Inflammatory macrophage (primary cell): ENCODE data around the gene LZTR1.

Source experiments
- DNase-seq, 2 donors: peaks; one replicate each; pipeline ENCODE4 v3.0.0-alpha.2; 2020 to 2022

The LZTR1 gene

GRCh38 chr22:20983081-20983771, 1.1 kb downstream of the LZTR1 start:
- DNase-seq = no peak

DNA sequence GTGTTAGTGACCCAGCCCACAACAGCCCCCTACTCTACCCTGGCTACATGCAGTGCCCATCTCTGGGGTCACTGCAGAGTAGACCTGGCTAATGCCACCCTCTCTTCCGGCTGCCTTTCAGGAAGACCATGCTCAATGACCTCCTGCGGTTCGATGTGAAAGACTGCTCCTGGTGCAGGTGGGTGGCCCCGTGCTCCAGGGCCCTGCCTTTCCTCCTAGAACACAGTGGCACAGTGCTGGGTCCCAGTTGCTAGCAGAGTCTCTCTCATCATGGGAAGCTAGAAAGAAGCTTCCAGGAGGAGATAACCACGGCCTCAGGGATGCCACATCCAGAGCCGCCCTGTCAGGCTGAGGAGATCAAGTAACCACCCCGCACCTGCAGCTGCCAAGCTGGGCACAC, 3.6 kb downstream of the LZTR1 start:
- no peak for DNase-seq

DNA sequence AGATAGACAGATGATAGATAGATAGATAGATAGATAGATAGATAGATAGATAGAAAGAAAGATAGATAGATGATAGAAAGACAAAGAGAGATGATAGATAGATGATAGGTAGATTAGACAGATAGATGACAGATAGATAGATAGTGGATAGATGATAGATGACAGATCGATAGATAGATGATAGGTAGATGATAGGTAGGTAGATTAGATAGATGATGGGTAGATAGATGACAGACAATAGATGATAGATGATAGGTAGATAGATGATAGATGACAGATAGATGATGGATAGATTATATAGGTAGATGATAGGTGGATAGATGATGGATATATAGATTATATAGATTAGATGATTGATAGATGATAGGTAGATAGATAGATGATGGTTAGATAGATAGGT, 4.3 kb downstream of the LZTR1 start:
- no peak for DNase-seq

DNA sequence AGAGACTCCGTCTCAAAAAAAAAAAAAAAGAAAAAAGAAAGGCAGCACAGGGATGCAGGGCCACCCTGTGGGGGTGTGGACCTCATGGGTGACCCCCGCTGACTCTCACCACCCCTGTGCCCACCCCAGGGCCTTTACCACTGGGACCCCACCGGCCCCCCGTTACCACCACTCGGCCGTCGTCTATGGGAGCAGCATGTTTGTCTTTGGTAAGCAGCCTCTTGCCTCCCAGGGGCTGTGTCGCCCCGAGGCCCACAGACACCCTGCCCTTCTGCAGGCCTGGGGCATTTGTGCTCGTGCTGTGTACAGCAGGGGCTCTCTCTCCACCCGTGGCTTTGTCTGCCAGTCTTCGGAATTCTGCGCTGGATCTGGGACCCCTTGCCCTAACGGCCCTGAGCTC, 5.3 kb downstream of the LZTR1 start:
- DNase-seq = no peak

GRCh38 chr22:20988573-20989322, 6.7 kb downstream of the LZTR1 start:
- peak in 1 of 2 donors; percentile 37 for DNase-seq

DNA sequence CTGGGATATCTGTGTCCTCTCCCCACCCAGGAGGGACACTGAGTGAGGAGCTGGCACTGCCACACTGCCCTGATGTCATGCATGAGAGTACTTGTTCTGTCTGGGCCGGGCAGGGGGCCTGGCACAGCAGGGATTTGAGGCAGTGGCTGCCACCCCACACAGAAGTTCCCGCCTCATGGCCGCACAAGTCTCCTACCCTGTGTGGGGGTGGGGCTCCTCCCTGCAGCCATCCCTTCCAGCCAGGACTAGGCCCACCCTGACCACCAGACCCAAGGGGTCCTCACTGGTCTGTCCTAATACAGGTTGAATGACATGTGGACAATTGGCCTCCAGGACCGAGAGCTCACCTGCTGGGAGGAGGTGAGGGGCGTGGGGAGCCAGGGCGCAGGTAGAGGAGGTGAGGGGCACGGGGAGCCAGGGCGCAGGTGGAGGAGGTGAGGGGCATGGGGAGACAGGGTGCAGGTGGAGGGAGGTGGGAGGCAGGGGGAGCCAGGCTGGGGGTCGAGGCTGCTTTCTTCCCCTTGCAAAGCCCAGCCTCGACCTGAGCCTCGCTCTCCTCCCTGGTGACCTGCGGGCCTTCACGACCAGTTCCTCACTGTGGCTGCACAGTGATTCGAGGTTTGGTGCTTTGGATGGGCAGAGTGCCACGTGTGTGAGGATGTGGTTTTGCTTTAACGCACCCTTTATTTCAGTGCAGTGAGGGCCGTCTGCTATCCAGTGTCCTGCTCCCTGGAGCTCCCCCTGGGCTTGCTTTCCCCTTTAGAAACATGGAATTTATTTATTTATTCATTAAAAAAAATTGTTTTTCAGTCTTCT, 7.4 kb downstream of the LZTR1 start:
- DNase-seq = no peak

DNA sequence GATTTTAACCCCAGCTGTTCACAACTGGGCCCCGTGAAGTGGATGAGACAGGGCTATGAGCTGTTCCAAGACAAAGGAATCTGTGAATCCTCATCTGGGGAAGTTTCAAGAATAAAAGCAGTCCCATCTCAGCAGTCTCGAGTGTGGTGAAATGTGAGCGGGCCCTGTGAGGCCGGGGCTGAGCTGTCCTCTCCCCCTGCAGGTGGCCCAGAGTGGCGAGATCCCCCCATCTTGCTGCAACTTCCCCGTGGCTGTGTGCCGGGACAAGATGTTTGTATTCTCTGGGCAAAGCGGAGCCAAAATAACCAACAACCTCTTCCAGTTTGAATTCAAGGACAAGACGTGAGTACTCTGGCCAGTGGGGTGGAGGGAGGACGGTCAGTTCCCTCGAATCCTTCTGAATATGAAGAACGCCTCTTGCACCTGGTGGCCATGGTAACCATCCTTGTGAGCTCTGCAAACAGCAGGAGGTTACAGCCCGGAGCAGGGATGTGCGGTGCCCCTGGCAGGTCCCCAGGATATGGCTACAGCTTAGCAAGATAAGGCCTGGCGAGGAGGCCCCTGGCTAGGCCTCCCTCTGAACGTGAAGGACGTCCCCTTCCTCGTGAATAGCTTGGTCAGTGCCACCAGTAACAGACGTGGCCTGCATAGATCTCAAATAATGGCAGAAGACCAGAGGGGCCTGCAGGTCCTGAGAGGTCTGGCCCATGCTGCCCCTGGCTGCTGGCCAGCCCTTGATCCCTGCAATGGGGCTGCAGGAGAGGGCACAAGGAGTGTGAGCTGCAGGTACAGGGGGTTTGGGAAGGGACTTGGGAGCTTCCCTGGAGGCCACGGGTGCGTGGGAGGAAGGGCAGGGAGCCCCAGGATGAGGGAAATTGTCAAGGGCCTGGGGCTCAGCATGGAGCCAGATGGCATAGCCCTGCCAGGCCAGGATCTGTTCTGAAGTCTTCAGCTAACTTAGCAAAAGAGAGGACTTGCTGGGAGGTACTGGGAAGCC, 8.4 kb downstream of the LZTR1 start:
- DNase-seq = no peak

DNA sequence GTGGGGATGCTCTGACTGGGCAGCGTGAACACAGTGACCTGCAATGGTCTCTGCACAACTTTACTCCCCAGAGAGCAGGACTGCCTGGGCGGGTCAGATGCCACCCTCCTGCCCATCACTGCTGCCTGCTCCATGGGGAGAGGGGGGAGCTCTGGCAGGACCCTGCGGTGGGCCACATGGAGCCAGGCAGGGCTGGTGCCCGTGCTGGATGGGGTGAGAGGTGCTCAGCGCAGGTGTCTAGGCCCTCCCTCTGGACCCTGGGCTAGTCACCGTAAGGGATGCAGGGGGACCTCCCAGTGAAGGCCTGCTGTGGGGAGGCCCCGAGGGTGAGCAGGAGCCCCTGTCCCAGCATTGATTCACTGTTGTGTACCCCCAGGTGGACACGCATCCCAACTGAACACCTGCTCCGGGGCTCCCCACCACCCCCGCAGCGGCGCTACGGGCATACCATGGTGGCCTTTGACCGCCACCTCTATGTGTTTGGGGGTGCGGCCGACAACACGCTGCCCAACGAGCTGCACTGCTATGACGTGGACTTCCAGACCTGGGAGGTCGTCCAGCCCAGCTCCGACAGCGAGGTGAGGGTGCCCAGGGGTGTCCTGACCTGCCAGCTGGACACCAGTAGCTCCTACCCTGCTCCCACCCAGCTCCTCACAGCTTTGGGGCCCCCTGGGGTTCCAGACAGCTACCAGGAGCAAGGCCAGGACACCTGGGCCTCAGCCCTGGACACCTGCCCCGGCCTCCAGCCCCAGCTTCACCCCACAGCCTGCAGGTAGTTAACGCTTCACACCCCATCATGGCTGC, 9.4 kb downstream of the LZTR1 start:
- DNase-seq = no peak

DNA sequence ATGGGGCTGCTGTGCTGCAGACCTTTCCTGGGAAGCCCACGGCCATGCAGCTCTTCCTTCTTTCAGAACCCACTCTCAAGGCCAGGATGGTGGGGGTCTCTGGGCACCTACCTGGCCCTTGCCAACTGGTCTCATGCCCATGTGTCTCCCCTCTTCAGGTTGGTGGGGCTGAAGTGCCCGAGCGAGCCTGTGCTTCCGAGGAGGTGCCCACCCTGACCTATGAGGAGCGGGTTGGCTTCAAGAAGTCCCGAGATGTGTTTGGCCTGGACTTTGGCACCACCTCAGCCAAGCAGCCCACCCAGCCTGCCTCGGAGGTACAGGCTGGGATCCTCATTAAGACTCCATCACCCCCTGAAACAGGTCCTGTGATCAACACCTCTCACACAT, 10.0 kb downstream of the LZTR1 start:
- no peak for DNase-seq

GRCh38 chr22:20992456-20993303, 10.6 kb downstream of the LZTR1 start:
- DNase-seq = no peak

DNA sequence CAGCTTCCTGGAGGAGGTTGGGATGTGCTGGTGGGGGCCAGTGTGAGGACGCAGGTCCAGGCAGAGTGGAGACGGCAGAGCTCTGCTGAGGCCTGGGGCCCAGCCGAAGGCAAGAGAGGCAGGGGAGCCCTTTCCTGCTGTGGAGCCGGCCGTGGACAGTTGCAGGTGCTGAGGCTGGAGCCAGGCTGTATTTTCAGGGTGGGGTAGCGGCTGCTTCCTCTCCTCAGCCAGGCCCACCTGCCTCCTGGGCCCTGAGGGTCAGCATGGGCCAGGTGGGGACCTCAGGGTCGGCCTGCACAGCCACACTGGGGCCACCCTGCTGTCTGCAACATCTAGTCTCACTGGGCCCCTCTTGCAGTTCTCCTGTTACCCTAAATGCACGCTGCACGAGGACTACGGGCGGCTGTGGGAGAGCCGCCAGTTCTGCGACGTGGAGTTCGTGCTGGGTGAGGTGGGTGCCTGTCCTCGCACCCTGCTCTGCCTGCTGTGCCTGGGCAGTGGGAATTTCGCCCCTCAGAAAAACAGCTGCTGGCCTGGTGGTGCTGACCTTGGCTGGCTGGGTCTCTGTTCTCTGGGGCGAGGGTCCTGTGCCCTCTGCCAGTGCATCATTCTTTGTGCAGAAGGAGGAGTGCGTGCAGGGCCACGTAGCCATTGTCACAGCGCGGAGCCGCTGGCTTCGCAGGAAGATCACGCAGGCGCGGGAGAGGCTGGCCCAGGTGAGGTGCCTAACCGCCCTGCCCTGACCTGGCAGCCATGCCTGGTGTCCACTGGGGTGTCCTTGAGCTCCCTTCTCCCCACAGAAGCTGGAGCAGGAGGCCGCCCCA, 11.4 kb downstream of the LZTR1 start:
- DNase-seq = no peak

- DNase-seq = no peak
Observed at GRCh38 chr22:20994128-20994901, 12.2 kb downstream of the LZTR1 start.

GRCh38 chr22:20994902-20995241, 12.8 kb downstream of the LZTR1 start:
- DNase-seq = no peak

DNA sequence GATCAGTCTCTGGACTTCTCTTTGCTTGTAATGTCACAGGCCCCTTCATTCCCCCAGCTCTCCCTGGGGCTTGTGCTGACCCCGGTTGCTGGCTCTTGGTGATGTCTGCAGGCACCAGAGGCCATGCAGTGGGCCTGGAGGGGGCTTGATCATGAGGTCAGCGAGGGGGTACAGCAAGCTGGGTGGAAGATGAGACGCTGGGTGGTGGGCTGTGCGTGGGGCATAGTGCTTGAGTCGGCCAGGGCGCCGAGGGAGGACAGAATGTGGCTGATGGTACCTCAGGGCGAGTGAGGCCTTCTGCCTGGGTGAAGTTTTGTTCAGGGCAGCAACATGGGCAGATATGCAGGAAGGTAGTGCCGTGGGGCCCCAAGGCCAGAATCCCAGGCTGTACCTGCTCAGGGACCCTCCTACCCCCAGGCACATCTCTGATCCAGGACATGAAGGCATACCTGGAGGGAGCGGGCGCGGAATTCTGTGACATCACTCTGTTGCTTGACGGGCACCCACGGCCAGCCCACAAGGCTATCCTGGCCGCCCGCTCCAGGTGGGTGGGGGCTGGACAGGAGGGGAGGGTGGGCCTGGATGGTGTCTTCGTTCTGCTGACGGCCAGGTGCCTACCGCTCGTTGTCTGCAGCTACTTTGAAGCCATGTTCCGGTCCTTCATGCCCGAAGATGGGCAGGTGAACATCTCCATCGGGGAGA, 13.4 kb downstream of the LZTR1 start:
- DNase-seq = no peak

GRCh38 chr22:20996031-20996410, 13.9 kb downstream of the LZTR1 start:
- no peak for DNase-seq

- no peak for DNase-seq
Observed at GRCh38 chr22:20996598-20997535, 14.8 kb downstream of the LZTR1 start.
